T-cell (primary cell): Measurements from ENCODE around the gene MYRFL. TPM values are rescaled to one million over a fixed set of nuclear protein-coding genes. Genes with fewer than 3 reads are reported as not detected.

Source experiments
- ATAC-seq, 4 experiments: fragments of 200-7000 bp in 3 of 4; fragments of 150-1000 bp in 1 of 4; cut with Tn5 transposase; replicated peaks in 1 of 4; 1 replicate in 3 of 4; 2 replicates in 1 of 4; pipeline ENCODE4 v1.10.0; 2021; ENCODE audit warnings: moderate library complexity in 3 of 4, mild to moderate bottlenecking in 2 of 4, moderate number of reproducible peaks in 1 of 4
- CTCF ChIA-PET, 2 donors: fragments of 300-600 bp; sonication (Branson Sonifier 250); formaldehyde crosslinking; loops; one replicate each; lab custom pipeline; 2022; ENCODE audit warnings: antibody characterized with exemption in 2 of 2; lab: Charles Lee
- POLR2A ChIA-PET, 2 donors: fragments of 300-600 bp; sonication (Branson Sonifier 250); formaldehyde crosslinking; loops; one replicate each; lab custom pipeline; 2022; ENCODE audit warnings: antibody characterized with exemption in 2 of 2; lab: Charles Lee
- DNase-seq, 35 experiments: peaks; one replicate each; pipeline versions ENCODE4 v3.0.0 to v3.0.0-alpha.2; 2013 to 2023
- H3K27ac ChIP-seq: one replicate; pipeline ENCODE4 v1.5.1; 2013; ENCODE audit warnings: low read length
- H3K27me3 ChIP-seq, 2 experiments: replicated peaks in 1 of 2; 1 replicate in 1 of 2; 2 replicates in 1 of 2; pipeline versions ENCODE4 v1.6.1 to v1.7.0; 2013; ENCODE audit warnings: low read length in 1 of 2, mixed read lengths in 1 of 2; ENCODE audit not compliant: control insufficient read depth in 2 of 2, insufficient read depth in 2 of 2; ENCODE audit errors: extremely low read depth in 1 of 2
- H3K36me3 ChIP-seq, 2 donors: 1 replicate in 1 of 2; 2 replicates in 1 of 2; pipeline versions ENCODE4 v1.6.1 to v1.7.0; 2013; ENCODE audit warnings: low read length in 1 of 2; ENCODE audit not compliant: control insufficient read depth in 2 of 2, insufficient read depth in 1 of 2; ENCODE audit errors: extremely low read depth in 1 of 2
- H3K4me1 ChIP-seq, 2 experiments: 1 replicate in 1 of 2; 2 replicates in 1 of 2; pipeline versions ENCODE4 v1.6.1 to v1.7.0; 2013; ENCODE audit warnings: low read length in 2 of 2, mixed read lengths in 1 of 2; ENCODE audit not compliant: insufficient read depth in 2 of 2, control insufficient read depth in 1 of 2; ENCODE audit errors: extremely low read depth in 1 of 2
- H3K4me3 ChIP-seq, 2 donors: 1 replicate in 1 of 2; 2 replicates in 1 of 2; pipeline versions ENCODE4 v1.5.1 to v1.7.0; 2013; ENCODE audit warnings: mild to moderate bottlenecking in 2 of 2, low read length in 1 of 2, moderate library complexity in 1 of 2; ENCODE audit not compliant: control insufficient read depth in 1 of 2; ENCODE audit errors: extremely low read depth in 1 of 2
- H3K9me3 ChIP-seq: 2 replicates; pipeline ENCODE4 v1.7.0; 2013
- H3K27ac Mint-ChIP-seq, 2 donors: one replicate each; pipeline ENCODE4 v1.8.0; 2020 to 2021; ENCODE audit warnings: mild to moderate bottlenecking in 2 of 2, mixed read lengths in 2 of 2
- H3K27me3 Mint-ChIP-seq, 2 donors: one replicate each; pipeline ENCODE4 v1.8.0; 2021 to 2022; ENCODE audit warnings: mixed read lengths in 2 of 2
- H3K36me3 Mint-ChIP-seq: one replicate; pipeline ENCODE4 v1.8.0; 2021; ENCODE audit warnings: mixed read lengths
- H3K4me1 Mint-ChIP-seq, 3 donors: one replicate each; pipeline ENCODE4 v1.8.0; 2020 to 2022; ENCODE audit warnings: mixed read lengths in 3 of 3, mild to moderate bottlenecking in 1 of 3
- H3K4me3 Mint-ChIP-seq, 3 donors: one replicate each; pipeline ENCODE4 v1.8.0; 2020 to 2022; ENCODE audit warnings: mild to moderate bottlenecking in 3 of 3, mixed read lengths in 3 of 3, moderate library complexity in 3 of 3
- H3K9me3 Mint-ChIP-seq, 3 donors: one replicate each; pipeline ENCODE4 v1.8.0; 2020 to 2022; ENCODE audit warnings: mixed read lengths in 3 of 3
- WGBS: methylation state at CpG from one replicate; pipeline ENCODE4 v1.1.5; 2013; ENCODE audit warnings: missing lambda C conversion rate; ENCODE audit not compliant: insufficient coverage; 5-methylcytosine and 5-hydroxymethylcytosine counted together
- total RNA-seq, 35 experiments: library from RNA in 6 of 35; stranded (reverse) in 6 of 35; fragments of 120-200 nt in 1 of 35; gene quantifications; one replicate each; pipeline versions ENCODE4 v1.2.1 to v1.2.4 and lab custom pipeline; 2013 to 2026

Gene MYRFL
- total RNA-seq, 5 donors from 2014 or later (not counting 1 experiment from before 2014, with no cell fraction given): not detected

DNA sequence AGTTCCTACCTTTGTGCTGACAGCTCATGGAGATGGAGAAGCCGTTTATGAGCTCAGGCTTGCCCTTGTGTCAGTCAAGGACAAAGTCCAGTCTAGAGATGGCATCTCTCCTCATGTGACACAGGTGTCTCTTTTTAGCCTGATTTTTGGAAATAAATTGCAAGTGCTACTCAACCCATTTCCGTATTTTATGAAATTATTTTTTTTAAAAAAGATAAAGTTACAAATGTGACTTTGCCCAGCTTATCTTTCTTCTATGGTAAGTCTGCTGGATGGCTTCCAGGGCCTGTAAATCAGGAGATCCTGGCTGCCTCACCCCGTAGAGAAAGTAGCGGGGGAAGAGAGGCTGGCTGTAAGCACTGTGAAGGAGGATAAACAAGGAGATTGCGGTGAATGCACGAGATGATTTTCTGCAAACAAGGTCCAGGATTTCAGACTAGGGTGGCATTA lies 169.7 kb downstream of the MYRFL start:
- no peak overlapping the region for H3K27ac ChIP-seq
- peaks cover 0 to 3% (median 0%) of the 10 kb centered on the region in 3 donors for H3K9me3 Mint-ChIP-seq
- DNase-seq (no peak), ATAC-seq (no peak)
- peaks cover 0 to 9% of the 10 kb centered on the region in 2 donors for H3K27me3 Mint-ChIP-seq
- H3K36me3 ChIP-seq: no peaks in the 10 kb centered on the region
- POLR2A ChIA-PET: no interaction called here
- no peaks in the 10 kb centered on the region for H3K4me1 Mint-ChIP-seq
- WGBS: 92% methylated on average over 5 of the region's 6 CpGs
- peaks cover 0 to 3% of the 10 kb centered on the region in 2 experiments for H3K27me3 ChIP-seq
- H3K27ac Mint-ChIP-seq: no peak overlapping the region
- H3K4me1 ChIP-seq: no peaks in the 10 kb centered on the region
- H3K4me3 ChIP-seq: no peak overlapping the region
- no peaks in the 10 kb centered on the region for H3K9me3 ChIP-seq
- CTCF ChIA-PET: interaction anchor here in 1 of 2 donors (0.6 to 0.7 kb wide), 3 partner anchors 19 to 1592 kb away, joined by 3 to 4 read pairs (median 4); no protein-coding TSS in a partner anchor
- H3K4me3 Mint-ChIP-seq: no peak overlapping the region
- no peaks in the 10 kb centered on the region for H3K36me3 Mint-ChIP-seq

DNA sequence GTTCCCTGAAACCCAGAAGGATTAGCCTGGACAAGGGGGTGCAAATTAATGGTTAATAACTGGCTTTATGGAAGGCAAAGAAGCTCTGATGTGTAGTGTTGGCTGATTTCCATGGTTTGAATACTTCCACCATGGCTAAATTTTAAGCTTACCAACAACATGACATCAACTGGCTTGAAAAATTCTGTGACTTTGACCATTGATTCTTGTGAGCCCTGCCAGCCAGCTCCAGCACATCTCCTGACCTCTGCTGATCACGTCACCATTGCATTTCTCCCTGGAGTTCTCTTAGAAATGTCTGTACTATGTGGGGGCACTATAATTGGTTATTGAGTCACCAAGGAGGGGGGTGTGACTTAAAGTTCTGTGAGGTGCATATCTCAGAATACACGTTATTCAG lies 171.2 kb downstream of the MYRFL start:
- Mint-ChIP-seq H3K4me1 (no peaks in the 10 kb centered on the region), H3K27ac (no peak overlapping the region), H3K36me3 (no peaks in the 10 kb centered on the region), H3K9me3 (peaks cover 0 to 3% (median 0%) of the 10 kb centered on the region in 3 donors), H3K27me3 (peaks cover 2 to 4% of the 10 kb centered on the region in 2 donors), H3K4me3 (no peak overlapping the region)
- no peaks in the 10 kb centered on the region for H3K36me3 ChIP-seq
- ChIA-PET CTCF (no interaction called here), POLR2A (no interaction called here)
- no peak for ATAC-seq
- WGBS: 83% methylated on average over 1 of the region's 2 CpGs
- DNase-seq: no peak
- H3K4me3 ChIP-seq: no peak overlapping the region
- H3K27ac ChIP-seq: no peak overlapping the region
- no peaks in the 10 kb centered on the region for H3K9me3 ChIP-seq
- peaks cover 0 to 3% of the 10 kb centered on the region in 2 experiments for H3K27me3 ChIP-seq
- H3K4me1 ChIP-seq: no peaks in the 10 kb centered on the region

DNA sequence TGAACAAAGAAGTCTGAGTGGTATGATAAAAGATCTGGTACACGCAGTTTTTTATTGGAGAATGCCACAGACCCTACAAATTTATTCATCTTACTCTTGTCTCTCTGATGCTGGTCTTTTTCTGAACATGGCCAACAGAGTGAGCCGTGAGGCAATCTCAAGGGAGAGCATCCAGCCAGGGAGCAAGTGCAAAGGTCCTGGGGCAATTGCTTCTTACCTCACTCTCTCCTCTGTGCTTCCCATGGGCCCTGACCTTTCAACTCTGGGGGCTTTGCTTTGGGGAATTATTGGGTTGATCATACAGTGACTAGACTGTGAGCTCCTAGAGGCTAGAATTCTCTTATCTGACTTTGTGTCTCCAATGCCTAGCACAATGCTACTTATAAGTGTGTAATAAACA lies 171.7 kb downstream of the MYRFL start:
- ChIA-PET CTCF (no interaction called here), POLR2A (no interaction called here)
- H3K27me3 Mint-ChIP-seq: peaks cover 4% of the 10 kb centered on the region in 2 donors
- Histone ChIP-seq H3K4me3 (no peak overlapping the region), H3K36me3 (no peaks in the 10 kb centered on the region), H3K9me3 (no peaks in the 10 kb centered on the region), H3K27ac (no peak overlapping the region), H3K4me1 (no peaks in the 10 kb centered on the region), H3K27me3 (peaks cover 0 to 3% of the 10 kb centered on the region in 2 experiments)
- ATAC-seq (no peak), DNase-seq (no peak)
- WGBS: 86% methylated on average over 1 of the region's 2 CpGs
- H3K27ac Mint-ChIP-seq: no peak overlapping the region
- H3K36me3 Mint-ChIP-seq: no peaks in the 10 kb centered on the region
- no peaks in the 10 kb centered on the region for H3K4me1 Mint-ChIP-seq
- no peak overlapping the region for H3K4me3 Mint-ChIP-seq
- H3K9me3 Mint-ChIP-seq: peaks cover 0 to 3% (median 0%) of the 10 kb centered on the region in 3 donors

DNA sequence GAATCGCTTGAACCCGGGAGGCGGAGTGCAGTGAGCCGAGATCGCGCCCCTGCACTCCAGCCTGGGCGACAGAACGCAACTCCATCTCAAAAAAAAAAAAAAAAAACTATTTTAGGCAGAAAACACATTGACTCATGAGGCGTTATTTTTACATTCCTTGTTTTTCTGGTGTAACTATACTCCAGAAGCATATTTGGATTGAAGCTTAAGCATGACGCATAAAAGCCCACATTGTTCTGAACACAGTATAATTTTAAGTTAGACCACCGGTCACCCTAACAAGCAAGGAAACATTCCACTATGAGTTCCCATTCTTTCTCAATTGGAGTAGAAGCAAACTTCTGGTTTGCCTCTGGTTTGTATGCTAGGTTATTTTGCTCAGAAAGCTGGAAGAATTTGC lies 173.0 kb downstream of the MYRFL start:
- H3K4me1 Mint-ChIP-seq: no peaks in the 10 kb centered on the region
- no peaks in the 10 kb centered on the region for H3K36me3 ChIP-seq
- no peaks in the 10 kb centered on the region for H3K36me3 Mint-ChIP-seq
- peaks cover 0 to 3% (median 0%) of the 10 kb centered on the region in 3 donors for H3K9me3 Mint-ChIP-seq
- no peak overlapping the region for H3K27ac Mint-ChIP-seq
- H3K9me3 ChIP-seq: no peaks in the 10 kb centered on the region
- DNase-seq (no peak), ATAC-seq (no peak)
- H3K27ac ChIP-seq: no peak overlapping the region
- H3K27me3 Mint-ChIP-seq: peaks cover 4% of the 10 kb centered on the region in 2 donors
- H3K4me1 ChIP-seq: no peaks in the 10 kb centered on the region
- CTCF ChIA-PET: interaction anchor here in 1 of 2 donors (0.6 kb wide), 1 partner anchor 14 kb away, joined by 3 read pairs; no protein-coding TSS in a partner anchor
- H3K4me3 ChIP-seq: no peak overlapping the region
- POLR2A ChIA-PET: no interaction called here
- peaks cover 0 to 7% of the 10 kb centered on the region in 2 experiments for H3K27me3 ChIP-seq
- 86% methylated on average over 1 of the region's 11 CpGs for WGBS
- no peak overlapping the region for H3K4me3 Mint-ChIP-seq

DNA sequence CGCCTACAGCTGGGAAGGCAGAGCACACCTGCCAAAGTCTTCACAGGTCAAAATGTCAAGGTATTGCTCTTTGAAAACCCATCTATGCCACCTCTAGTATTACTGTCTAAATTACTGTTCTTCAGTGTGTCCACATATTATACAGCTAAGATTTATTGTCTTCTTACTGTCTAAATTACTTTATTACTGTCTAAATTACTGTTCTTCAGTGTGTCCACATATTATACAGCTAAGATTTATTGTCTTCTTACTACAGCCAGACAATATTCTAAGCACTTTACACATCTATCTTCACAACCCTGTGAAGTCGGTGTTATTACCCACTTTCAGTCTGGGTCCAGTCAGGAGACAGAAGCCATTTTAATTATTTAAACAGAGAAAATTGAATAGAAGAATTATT lies 173.9 kb downstream of the MYRFL start:
- Histone ChIP-seq H3K9me3 (no peaks in the 10 kb centered on the region), H3K4me3 (no peak overlapping the region), H3K36me3 (no peaks in the 10 kb centered on the region), H3K27ac (no peak overlapping the region), H3K27me3 (peaks cover 0 to 7% of the 10 kb centered on the region in 2 experiments), H3K4me1 (no peaks in the 10 kb centered on the region)
- ChIA-PET POLR2A (no interaction called here), CTCF (interaction anchor here in 1 of 2 donors (0.6 kb wide), 1 partner anchor 592 kb away, joined by 4 read pairs; no protein-coding TSS in a partner anchor)
- ATAC-seq (no peak), DNase-seq (no peak)
- Mint-ChIP-seq H3K27me3 (peaks cover 4% of the 10 kb centered on the region in 2 donors), H3K4me3 (no peak overlapping the region), H3K4me1 (no peaks in the 10 kb centered on the region), H3K27ac (no peak overlapping the region), H3K36me3 (no peaks in the 10 kb centered on the region), H3K9me3 (no peaks in the 10 kb centered on the region)
- WGBS: 100% methylated on average over 1 of the region's 2 CpGs

DNA sequence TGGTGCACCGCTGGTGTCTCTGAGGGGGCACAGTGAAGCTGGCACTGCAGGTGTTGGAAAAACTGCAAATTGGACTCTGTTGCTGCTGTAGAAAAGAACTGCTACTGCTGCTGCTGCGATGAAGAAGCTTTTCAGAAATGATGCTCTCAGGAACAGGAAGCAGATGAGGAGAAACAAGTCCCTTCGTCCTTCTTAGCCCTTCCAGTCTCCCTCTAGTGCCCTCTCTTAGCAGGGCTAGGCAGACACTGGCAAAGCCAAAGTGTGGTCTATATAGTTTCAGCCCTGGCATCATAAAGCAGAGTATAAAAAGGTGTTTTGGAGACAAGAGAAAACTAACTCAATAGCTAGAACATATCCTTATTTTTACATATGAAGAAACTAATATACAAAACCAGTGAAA lies 174.5 kb downstream of the MYRFL start:
- POLR2A ChIA-PET: interaction anchor here in 1 of 2 donors (0.6 kb wide), 1 partner anchor 10 kb away, joined by 4 read pairs; no protein-coding TSS in a partner anchor
- Histone ChIP-seq H3K4me3 (no peak overlapping the region), H3K27me3 (peaks cover 0 to 9% of the 10 kb centered on the region in 2 experiments), H3K9me3 (no peaks in the 10 kb centered on the region), H3K36me3 (no peaks in the 10 kb centered on the region), H3K27ac (no peak overlapping the region), H3K4me1 (no peaks in the 10 kb centered on the region)
- no peak for ATAC-seq
- no peak overlapping the region for H3K27ac Mint-ChIP-seq
- CTCF ChIA-PET: interaction anchor here in 1 of 2 donors (0.6 kb wide), 1 partner anchor 591 kb away, joined by 4 read pairs; no protein-coding TSS in a partner anchor
- no peaks in the 10 kb centered on the region for H3K36me3 Mint-ChIP-seq
- no peak overlapping the region for H3K4me3 Mint-ChIP-seq
- no peaks in the 10 kb centered on the region for H3K9me3 Mint-ChIP-seq
- 79% methylated on average over 2 of the region's 3 CpGs for WGBS
- no peaks in the 10 kb centered on the region for H3K4me1 Mint-ChIP-seq
- no peak for DNase-seq
- peaks cover 4% of the 10 kb centered on the region in 2 donors for H3K27me3 Mint-ChIP-seq
